Stimulated activated CD8-positive, alpha-beta memory T cell treated with anti-CD3 and anti-CD28 coated beads, Interleukin-15, amount 100 ng/mL, for 24 hours (primary cell): ENCODE data around the gene PLET1.
"Not testable (repeated sequence)": the region's sequence is repeated elsewhere in the genome, so short reads cannot be mapped to it uniquely, and the experiment has no call there.

Source experiments
- DNase-seq: peaks from one replicate; pipeline ENCODE4 v3.0.0-alpha.2; 2020; ENCODE audit warnings: low read depth

The PLET1 gene

DNA sequence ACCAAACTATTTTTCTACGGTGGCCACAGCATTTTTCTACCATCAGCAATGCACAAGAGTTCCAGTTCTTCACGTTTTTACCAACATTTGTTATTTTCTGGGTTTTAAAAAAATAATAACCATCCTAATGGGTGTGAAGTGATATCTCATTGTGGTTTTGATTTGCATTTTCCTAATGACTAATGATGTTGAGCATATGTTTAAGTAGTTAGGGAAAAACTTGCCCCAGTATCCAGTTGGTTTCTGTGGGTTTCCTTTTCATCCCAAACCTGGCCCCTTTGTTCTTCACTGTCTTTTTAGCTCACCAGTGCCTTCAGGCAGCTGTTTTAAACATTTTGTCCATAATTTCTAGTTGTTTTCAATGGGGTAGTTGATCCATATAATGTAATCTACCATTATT is 49.1 kb downstream of the PLET1 start:
- no peak for DNase-seq

DNA sequence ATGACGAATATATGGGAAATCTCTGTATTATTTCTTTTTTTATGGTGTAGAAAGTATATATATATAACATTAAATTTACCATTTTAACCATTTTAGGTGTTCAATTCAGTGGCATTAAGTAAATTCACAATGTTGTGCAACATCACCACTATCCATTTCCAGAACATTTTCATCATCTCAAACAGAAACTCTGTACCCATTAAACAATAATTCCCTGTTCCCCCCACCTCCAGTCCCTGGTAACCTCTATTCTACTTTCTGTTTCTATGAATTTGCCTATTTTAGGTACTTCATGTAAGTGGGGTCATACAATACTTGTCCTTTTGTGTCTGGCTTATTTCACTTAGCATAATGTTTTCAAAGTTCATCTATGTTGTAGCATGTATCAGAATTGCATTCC is 49.8 kb downstream of the PLET1 start:
- no peak for DNase-seq

GRCh38 chr11:112206071-112206470 is 54.6 kb downstream of the PLET1 start:
- no peak for DNase-seq

DNA sequence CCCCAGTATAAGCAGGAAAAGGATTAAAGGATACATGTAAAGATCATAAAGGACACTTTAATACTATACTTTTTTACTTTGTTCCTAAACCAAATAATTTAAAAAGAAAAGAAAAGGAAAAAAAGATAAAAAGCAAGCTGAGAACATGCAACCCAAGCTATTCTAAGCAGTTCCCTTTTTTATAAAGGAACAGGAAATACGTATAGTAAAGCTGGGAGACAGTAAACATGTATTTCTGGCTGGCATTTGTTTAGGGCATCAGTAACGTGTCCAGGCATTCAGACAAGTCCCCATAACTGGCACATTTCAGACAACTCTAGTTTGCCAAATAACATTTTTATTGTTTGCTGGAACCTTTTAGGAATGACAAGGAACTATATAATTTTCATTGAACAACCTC is 60.4 kb downstream of the PLET1 start:
- no peak for DNase-seq

DNA sequence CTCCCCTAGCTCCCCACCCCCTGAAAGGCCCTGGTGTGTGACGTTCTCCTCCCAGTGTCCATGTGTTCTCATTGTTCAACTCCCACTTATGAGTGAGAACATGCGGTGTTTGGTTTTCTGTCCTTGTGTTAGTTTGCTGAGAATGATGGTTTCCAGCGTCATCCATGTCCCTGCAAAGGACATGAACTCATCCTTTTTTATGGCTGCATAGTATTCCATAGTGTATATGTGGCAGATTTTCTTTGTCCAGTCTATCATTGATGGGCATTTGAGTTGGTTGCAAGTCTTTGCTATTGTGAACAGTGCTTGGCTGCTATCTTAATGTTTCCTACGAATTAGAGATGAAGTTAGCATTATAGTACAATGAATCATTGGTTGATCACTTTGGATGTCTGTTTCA is 61.6 kb downstream of the PLET1 start:
- not testable (repeated sequence) for DNase-seq
